GM18502 (cell line): ENCODE measurements around the gene VWA1.
"Not testable (repeated sequence)": the region's sequence is repeated elsewhere in the genome, so short reads cannot be mapped to it uniquely, and the experiment has no call there.

ENCODE experiments used
- ATAC-seq: cut with Tn5 transposase; IDR thresholded peaks from one replicate; pipeline ENCODE4 v1.9.1; 2021; ENCODE audit warnings: mild to moderate bottlenecking; ENCODE audit not compliant: unreplicated experiment, poor library complexity

Gene VWA1

GRCh38 chr1:1421147-1421906 is 14.2 kb upstream of the VWA1 start, which contains the start of gene ANKRD65:
ANKRD65 (minus strand) TSS chr1:1421276; CDS start chr1:1421005, 271 bp downstream.
- ATAC-seq: no peak

DNA sequence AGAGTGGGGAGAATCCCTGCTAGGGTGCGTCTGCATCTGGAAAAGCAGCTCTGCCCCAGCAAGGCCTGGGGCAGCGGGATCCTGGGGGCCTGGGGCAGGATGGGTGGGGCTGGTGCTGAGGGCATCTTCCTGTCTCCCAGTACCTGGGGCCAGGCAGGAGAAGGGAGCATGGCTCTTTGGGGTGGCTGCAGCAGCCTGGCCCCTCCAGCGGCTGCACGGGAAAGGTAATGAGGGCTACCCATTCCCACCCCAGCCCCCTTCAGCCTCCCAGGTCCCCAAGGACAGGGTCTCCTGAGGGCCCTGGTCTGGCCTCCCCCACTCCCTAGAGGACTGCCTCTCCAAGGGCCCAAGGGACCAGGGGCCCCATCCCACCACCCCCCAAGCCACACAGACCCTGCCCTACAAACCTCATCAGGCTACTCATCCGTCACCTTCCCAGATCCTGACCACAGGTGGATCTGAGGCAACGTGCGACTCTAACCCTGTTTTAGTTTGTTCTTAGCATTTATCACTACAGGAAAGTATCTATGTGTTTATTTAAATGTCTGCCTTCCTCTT is 13.5 kb upstream of the VWA1 start:
- ATAC-seq: no peak

- ATAC-seq: no peak
These were observed 12.8 kb upstream of the VWA1 start for GRCh38 chr1:1422465-1423244.

DNA sequence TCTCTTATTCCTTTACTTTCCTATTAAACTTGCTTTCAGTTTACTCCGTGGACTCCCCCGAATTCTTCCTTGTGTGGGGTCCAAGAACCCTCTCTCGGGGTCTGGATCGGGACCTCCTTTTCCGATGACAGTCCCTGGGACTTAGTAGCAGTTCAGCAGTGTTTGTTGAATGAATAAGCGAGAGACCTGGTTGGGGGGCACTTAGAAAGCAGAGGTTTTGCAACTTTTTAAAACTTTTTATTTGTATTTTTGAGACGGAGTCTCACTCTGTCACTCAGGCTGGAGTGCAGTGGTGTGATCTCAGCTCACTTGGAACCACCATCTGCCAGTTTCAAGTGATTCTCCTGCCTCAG is 12.3 kb upstream of the VWA1 start:
- ATAC-seq: no peak

- ATAC-seq: no peak
These were observed 10.8 kb upstream of the VWA1 start for GRCh38 chr1:1424707-1425106.

GRCh38 chr1:1425426-1425752 is 10.1 kb upstream of the VWA1 start:
- ATAC-seq: no peak

DNA sequence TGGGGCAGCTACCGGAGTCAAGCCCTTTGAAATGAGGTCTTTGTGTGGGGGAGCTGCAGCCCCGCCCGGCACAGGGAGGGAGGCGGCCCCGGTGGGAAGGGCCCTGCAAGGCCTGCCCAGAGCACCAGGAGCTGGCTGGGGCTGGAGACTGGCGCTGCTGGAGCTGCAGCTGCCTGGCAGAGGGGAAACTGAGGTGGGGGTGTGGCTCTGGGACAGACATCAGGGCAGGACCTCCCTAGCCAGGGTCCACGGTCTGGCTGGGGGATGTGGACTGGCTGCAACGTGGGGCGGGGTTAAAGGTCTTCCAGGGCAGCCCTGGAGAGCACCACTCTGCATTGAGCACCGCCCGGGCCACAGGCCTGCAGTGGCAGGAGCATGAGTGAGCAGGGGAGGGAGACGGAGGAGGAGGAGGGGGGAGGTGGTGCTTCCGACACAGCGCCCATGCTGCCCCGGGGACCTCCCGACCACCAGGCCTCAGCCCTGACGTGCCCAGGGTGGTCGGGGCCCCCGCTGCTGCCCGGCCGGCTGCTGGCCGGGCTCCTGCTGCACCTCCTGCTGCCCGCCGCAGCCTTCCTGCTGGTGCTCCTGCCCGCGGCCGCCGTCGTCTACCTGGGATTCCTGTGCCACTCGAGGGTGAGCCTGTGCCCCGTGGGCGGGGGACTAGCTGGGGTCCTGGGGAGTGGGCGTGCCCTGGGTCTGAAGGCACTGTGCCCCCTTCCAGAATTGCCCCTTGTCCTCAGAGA is 9.6 kb upstream of the VWA1 start:
- ATAC-seq: no peak

- ATAC-seq: no peak
These were observed 8.9 kb upstream of the VWA1 start for GRCh38 chr1:1426496-1427105.

DNA sequence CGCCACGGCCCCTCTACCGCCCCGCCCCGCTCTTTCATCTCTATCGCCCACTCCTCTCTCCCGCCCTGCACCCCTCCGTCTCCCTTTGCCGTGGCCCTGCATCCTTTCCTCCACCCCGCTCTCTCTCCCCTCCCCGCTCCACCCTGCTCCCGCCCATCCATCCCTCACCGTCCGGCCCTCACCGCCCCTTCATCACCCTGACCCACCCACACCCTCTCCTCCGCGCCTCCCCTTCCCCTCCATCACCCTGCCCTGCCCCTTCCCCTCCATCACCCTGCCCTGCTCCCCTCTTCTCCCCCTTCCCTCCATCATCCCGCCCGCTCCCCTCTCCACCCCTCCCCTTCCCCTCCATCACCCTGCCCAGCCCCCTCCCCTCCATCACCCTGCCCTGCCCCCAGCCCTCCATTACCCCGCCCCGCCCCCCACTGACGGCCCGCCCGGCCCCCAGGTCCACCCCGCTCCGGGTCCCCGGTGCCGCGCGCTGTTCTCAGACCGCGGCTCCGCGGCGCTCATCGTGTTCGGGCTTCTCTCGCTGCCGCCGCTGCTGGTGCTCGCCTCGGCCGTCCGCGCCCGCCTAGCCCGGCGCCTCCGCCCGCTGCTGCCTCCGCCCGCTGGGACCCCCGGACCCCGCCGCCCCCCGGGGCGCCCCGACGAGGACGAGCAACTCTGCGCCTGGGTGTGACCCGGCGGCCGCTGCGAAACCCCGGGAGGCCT is 8.2 kb upstream of the VWA1 start:
- no peak for ATAC-seq

DNA sequence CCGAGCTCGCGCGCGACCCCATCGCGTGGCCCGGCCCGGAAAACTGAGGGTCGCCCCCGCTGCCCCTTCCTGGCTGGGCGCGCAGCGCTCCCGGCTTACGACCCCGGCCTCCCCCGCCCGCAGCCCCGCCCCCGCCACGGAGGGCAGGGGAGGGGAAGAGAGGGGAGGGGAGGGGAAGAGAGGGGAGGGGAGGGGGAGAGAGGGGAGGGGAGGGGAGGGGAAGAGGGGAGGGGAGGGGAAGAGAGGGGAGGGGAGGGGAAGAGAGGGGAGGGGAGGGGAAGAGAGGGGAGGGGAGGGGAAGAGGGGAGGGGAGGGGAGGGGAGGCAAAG is 7.7 kb upstream of the VWA1 start:
- ATAC-seq: no peak

DNA sequence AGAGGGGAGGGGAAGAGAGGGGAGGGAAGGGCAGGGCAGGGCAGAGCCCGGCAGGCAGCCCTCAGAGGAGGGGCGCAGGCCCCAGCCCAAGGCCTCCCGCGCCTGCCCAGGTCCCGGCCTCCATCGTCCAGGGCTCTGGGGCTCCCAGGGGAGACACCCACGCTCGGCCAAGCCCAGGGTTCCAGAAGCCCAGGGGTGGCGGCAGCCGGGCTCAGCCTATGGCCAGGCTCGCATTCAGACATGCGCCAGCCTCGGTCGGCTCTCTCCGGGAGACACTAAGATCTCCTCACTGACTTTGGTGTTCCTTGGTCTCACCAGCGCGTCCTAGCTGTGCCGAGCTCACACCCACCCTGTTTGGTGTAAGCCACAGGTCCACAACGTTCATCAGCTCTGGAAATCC is 7.3 kb upstream of the VWA1 start:
- no peak for ATAC-seq

GRCh38 chr1:1428967-1429366 is 6.5 kb upstream of the VWA1 start:
- ATAC-seq: not testable (repeated sequence)

GRCh38 chr1:1429671-1430073 is 5.8 kb upstream of the VWA1 start:
- no peak for ATAC-seq

DNA sequence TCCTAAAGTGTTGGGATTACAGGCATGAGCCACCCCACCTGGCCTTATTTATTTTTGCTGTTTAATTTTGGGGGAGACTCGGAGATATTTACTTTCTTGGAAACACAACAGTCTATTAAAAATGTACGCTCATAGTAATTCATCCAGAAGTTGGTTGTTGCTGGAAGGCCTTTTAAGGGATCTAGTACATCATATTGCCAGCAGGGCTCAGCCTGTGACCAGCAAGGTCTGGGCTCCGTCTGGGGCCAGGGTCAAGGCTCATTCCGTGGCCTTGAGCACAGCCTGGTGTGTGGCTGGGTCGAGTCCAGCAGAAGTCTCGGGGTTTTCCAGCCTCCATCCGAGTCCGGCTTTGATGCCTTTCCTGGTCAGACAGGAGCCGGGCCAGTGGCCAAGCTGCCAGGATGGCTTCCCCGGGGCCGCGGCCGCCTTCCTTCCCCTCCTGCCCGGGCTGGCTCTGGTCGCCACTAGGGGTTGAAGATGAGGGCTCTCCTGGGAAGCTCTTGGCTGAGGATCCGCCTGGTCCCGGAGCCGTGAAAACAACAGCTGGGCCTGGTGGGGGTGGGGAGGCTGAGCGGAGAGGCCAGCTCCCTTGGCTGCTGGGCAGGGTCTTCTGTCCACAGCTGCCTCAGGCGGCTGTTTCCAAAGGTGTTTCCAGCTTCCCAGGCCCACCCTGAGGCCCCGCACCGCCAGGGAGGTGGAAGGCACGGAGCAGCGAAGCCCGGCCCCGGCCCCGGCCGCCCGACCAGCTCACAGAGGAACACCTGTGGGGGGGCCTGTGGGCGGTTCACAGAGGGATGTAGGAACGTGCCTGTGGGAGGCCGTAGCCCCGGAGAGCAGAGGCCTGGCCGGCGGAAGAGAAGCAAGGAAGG is 5.1 kb upstream of the VWA1 start:
- no peak for ATAC-seq

GRCh38 chr1:1430992-1431844 is 4.3 kb upstream of the VWA1 start:
- no peak for ATAC-seq

- ATAC-seq: no peak
These were observed 3.6 kb upstream of the VWA1 start for GRCh38 chr1:1431845-1432273.

GRCh38 chr1:1432274-1432950 is 3.1 kb upstream of the VWA1 start:
- no peak for ATAC-seq
